SKM-1 (cell line): Measurements from ENCODE around the gene SLC1A6.
"Not testable (repeated sequence)": the region's sequence is repeated elsewhere in the genome, so short reads cannot be mapped to it uniquely, and the experiment has no call there.

ENCODE experiments used
- DNase-seq: peaks from one replicate; lab custom pipeline; 2025; ENCODE audit not compliant: unreplicated experiment; lab: John Stamatoyannopoulos, UW

Gene SLC1A6

GRCh38 chr19:14979476-14980255 is at the start of gene SLC1A6:
Gene SLC1A6, minus strand, starts transcription at chr19:14979864. Its CDS starts 6,954 bp downstream, at chr19:14972910.
- no peak for DNase-seq

GRCh38 chr19:15028490-15028889 is 48.8 kb upstream of the SLC1A6 start:
- no peak for DNase-seq

- no peak for DNase-seq
Observed at GRCh38 chr19:15025217-15025616, 45.6 kb upstream of the SLC1A6 start.

GRCh38 chr19:15022752-15023151 is 43.1 kb upstream of the SLC1A6 start:
- no peak for DNase-seq

- DNase-seq = no peak
Observed at GRCh38 chr19:15021286-15022007, 41.8 kb upstream of the SLC1A6 start.

- not testable (repeated sequence) for DNase-seq
Observed at GRCh38 chr19:15018836-15019235, 39.2 kb upstream of the SLC1A6 start.

- no peak for DNase-seq
Observed at GRCh38 chr19:15015946-15016542, 36.4 kb upstream of the SLC1A6 start.

- DNase-seq = no peak
Observed at GRCh38 chr19:15014579-15014978, 34.9 kb upstream of the SLC1A6 start.

GRCh38 chr19:15010501-15011300 is 31.0 kb upstream of the SLC1A6 start:
- no peak for DNase-seq

GRCh38 chr19:15008308-15008707 is 28.6 kb upstream of the SLC1A6 start:
- no peak for DNase-seq

- no peak for DNase-seq
Observed at GRCh38 chr19:14997981-14998380, 18.3 kb upstream of the SLC1A6 start.

- no peak for DNase-seq
Observed at GRCh38 chr19:14992780-14993179, 13.1 kb upstream of the SLC1A6 start.

- DNase-seq = no peak
Observed at GRCh38 chr19:14985133-14985532, 5.5 kb upstream of the SLC1A6 start.

GRCh38 chr19:14978161-14978776 is 1.4 kb downstream of the SLC1A6 start:
- no peak for DNase-seq

GRCh38 chr19:14977128-14977527 is 2.5 kb downstream of the SLC1A6 start:
- no peak for DNase-seq

- no peak for DNase-seq
Observed at GRCh38 chr19:14974488-14974887, 5.2 kb downstream of the SLC1A6 start.

- no peak for DNase-seq
Observed at GRCh38 chr19:14972676-14973075, 7.0 kb downstream of the SLC1A6 start.

GRCh38 chr19:14971474-14971873 is 8.2 kb downstream of the SLC1A6 start:
- no peak for DNase-seq

- no peak for DNase-seq
Observed at GRCh38 chr19:14968247-14968646, 11.4 kb downstream of the SLC1A6 start.

- no peak for DNase-seq
Observed at GRCh38 chr19:14961956-14962685, 17.5 kb downstream of the SLC1A6 start.
